CD4-positive, alpha-beta T cell treated with Interleukin-21 for 1 hour (primary cell): ENCODE measurements around the gene UGT2B7.
"Not testable (repeated sequence)": the region's sequence is repeated elsewhere in the genome, so short reads cannot be mapped to it uniquely, and the experiment has no call there.

Experiments
- DNase-seq: peaks from one replicate; pipeline ENCODE4 v3.0.0-alpha.2; 2020

The UGT2B7 gene

DNA sequence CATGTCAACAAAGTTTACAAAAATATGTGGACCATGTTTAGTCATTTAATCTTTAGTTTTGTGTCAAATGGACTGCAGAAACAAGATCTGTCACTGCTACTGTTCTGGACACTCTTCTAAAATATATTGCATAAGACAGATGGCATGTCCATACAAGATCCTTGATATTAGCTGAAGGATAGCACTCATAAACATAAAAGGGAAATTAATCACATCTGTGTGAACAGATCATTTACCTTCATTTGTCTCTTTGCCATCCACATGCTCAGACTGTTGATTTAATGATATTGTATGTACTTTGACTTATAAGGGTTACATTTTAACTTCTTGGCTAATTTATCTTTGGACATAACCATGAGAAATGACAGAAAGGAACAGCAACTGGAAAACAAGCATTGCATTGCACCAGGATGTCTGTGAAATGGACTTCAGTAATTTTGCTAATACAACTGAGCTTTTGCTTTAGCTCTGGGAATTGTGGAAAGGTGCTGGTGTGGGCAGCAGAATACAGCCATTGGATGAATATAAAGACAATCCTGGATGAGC, at the start of gene UGT2B7:
Gene UGT2B7 (plus strand): TSS at position 364 of the 546 bp plus-strand sequence. CDS start 47 bp downstream, at position 411.
- DNase-seq: no peak

DNA sequence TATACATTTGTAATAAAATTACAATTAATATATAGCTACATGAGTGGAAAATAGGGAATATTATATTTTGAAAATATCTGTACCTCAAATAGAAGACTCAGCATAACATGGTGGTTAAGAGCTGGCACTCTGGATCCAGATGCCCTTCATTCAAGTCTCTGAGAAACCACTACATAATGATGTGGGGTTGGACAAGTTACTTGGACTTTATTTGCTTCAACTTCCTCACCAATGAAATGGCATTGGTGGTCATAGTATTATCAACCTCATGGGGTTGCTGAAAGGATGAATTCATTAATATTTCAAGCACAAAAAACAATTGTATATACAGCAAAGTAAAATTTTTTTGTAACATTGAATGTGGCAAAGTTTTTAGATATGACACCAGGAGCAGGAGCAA, 46.4 kb upstream of the UGT2B7 start:
- DNase-seq: no peak

DNA sequence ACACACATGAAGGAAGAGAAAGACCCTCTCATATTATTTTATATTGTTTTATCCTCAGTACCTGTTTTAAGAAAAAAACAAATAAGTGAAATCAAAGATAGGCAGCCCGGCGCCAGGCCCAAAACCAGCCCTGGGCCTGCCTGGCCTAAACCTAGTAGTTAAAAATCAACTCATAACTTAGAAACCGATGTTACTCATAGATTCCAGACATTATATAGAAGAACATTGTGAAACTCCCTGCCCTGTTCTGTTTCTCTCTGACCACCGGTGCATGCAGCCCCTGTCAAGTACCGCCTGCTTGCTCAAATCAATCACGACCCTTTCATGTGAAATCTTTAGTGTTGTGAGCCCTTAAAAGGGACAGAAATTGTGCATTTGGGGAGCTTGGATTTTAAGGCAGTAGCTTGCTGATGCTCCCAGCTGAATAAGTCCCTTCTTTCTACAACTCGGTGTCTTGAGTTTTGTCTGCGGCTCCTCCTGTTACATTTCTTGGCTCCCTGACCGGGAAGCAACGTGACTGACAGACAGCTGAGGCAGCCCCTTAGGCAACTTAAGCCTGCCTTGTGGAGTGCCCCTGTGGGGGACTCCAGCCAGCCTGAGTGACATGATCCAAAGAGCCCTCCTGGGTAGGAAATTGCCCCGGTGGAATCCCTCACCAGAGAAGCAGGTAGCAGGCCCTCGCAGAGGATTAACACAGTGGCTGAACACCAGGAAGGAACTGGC, 45.3 kb upstream of the UGT2B7 start:
- DNase-seq: not testable (repeated sequence)

DNA sequence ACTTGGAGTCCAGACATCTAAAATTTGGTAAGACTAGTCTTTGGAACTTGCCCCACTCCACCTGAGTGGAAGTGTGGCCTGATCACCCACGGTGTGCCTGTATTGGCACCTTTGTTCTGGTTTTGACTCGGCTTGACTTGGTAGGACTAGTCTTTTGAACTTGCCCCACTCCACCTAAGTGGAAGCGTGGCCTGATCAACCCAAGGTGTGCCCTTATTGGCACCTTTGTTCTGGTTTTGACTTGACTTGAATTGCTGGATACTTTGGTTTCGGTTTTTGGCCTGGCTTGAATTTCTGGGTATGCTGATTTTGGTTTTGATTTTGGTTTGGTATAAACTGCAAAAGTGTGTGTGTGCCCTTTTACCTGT, 44.7 kb upstream of the UGT2B7 start:
- DNase-seq: no peak

DNA sequence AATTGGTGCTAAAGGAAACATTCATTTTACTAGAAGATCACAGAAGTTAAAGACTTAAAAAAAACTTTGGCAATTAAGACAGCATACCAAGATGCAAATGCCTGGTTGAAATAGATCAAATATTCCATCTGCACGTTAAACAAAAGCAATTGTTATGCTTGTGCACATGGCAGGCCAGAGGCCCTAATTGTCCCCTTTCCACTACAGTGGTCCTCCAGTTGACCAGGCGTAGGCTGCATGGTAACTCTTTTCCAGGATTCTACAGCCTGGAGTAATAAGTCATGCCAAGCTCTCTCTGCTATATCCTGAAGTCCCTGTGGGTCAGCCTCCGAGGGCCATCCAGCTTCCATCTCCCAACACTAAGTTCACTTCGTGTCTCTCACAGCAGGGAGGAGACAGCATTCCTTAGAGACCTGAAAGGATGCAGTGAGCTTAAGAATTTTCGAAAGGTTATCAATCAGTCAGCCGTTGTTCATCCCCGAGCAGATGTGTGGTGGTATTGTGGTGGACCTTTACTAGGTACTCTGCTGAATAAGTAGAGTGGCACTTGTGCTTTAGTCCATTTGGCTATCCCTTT, 42.9 kb upstream of the UGT2B7 start:
- DNase-seq: not testable (repeated sequence)

DNA sequence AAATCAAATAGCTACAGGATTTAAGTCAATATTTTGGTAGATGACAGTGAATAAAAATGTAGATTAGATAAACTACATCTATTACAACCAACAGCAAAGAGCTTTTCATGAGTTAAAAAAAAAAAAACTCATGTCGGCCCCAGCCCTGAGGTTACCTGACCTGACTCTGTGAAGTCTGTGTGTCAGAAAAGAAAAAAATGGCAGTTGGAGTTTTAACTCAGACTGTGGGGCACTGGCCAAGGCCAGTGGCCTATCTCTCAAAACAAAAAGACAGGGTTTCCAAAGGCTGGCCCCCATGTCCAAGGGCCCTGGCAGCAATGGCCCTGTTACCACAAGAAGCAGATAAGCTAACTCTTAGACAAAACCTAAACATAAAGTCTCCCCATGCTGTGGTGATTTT, 42.2 kb upstream of the UGT2B7 start:
- not testable (repeated sequence) for DNase-seq

DNA sequence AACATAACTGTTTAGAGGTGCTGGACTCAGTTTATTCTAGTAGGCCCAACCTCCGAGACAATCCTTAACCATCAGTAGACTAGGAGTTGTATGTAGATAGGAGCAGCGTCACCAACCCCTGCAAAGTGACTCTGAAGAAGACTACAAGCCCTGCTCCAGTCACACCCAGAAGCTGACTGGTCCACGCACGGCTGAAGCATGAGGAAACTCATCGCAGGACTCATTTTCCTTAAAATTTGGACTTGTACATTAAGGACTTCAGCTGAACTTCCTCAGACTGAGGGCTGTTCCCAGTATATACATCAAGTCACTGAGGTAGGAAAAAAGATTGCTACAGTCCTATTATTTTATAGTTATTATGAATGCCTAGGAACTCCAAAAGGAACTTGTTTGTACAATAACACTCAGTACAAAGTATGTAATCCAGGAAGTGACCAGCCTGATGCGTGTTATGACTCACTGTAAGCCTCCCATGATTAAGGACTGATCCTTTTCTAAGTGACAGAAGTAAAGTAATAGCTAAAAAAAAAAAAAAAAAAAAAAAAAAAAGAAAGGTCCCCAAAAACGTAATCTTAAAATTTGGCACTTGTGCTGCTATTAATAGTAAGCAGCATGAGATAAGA, 41.6 kb upstream of the UGT2B7 start:
- DNase-seq: no peak

DNA sequence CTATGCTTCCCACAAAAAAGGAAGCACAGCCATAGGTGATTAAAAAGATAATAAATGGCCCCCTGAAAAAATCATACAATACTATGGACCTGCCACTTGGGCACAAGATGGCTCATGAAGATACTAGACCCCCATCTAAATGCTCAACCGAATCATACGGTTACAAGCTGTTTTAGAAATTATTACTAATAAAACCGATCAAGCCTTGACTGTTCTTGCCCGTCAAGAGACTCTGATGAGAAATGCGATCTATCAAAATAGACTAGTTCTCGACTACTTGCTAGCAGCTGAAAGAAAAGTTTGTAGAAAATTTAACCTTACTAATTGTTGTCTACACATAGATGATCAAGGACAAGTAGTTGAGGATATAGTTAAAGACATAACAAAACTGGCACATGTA, 40.1 kb upstream of the UGT2B7 start:
- DNase-seq: no peak

DNA sequence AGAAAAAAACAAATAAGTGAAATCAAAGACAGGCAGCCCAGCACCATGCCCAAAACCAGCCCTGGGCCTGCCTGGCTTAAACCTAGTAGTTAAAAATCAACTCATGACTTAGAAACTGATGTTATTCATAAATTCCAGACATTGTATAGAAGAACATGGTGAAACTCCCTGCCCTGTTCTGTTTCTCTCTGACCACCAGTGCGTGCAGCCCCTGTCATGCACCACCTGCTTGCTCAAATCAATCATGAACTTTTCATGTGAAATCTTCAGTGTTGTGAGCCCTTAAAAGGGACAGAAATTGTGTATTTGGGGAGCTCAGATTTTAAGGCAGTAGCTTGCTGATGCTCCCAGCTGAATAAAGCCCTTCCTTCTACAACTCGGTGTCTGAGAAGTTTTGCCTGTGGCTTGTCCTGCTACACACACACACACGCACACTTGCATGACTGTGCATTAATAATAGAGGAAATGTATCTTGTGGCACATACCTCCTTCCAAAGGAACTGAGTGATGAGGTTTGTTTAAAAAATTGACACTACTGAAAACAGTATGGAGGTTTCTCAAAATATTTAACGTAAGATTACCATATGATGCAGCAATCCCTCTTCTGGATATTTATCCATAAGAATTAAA, 39.2 kb upstream of the UGT2B7 start:
- no peak for DNase-seq

DNA sequence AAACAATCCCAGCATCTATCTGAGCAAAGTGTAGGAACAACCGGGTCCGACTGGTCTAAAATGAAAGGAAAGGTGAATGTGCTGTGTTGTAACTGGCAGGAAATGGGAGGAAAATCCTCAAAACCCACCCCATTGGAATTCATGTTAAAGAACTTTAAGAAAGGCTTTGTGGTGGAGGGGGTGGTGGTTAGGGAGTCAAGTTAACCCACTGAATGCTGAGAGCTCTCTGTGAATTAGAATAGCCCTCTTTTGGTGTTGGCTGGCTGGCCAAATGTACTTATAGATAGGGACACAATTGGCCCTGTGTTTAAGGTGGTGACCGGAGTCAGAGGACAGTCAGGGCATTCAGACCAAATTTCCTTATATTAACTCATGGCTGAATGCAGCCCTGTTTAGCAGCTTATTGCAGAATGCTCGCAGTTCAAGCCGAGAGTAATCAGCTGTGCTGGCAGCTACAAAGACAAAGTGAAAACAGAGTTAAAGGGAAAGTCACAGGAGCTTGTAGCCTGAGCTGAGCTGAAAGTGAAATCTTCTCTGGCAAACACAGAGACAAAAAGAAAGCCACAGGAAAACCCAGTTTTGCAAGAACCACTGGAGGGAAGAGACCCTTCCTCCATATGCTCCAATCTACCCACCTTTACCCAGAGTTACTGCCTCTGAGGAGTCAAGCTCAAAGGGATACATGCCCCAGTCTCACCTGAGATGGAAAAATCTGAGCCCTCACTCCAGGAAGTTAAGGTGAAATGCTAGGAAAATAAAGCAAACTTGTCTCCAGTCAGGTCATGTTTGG, 38.5 kb upstream of the UGT2B7 start:
- no peak for DNase-seq

DNA sequence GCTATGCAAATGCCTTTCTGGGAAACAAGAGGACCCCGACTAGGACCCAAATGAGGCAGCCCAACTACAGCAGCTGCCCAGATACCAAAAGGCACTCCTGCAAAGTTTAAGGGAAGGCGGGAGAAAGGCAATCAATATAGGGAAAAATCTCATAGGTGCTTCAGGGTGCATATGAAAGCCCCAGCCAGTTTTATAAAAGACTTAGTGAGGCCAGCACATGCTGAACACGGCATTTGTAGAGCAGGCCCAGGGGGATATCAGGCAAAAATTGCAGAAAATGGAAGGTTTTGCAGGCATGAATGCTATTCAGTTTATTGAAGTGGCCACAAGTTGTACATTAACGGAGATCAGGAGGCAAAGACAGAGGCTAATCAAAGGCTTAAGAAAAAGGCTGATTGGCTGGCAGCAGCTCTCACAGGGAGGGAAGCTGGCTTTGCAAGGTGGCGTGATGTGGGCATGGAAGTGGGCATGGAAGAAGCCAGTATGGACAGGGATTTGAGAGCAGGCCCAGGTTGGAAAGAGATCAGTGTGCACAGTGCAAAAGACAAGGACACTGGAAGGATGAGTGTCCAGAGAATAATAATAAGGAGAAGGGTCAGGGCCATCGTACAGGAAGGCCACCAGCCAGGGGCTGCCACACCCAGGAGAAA, 37.7 kb upstream of the UGT2B7 start:
- DNase-seq: no peak

DNA sequence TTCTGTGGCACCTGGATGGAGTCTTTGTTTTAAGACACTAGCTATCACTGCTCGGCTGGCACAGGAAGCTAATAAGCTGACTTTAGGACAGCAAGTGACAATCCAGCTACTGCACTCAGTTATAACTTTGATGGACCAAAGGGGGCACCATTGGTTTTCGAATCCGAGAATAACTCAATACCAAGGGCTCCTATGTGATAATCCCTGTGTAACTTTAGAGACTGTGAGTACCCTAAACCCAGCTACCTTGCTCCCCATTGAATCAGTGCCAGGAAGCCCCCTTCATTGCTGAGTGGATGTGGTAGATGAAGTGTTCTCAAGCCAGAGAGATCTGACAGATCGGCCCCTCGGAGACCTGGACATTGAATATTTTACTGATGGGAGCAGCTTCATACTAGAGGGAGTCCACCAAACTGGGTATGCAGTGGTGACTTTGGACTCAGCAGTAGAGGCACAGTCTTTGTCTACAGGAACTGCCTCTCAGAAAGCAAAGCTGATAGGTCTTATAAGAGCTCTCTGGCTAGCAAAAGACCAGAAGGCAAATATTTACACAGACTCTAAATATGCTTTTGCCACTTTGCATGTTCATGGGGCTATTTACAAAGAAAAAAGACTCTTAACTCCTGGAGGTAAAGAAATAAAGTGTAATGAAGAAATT, 35.5 kb upstream of the UGT2B7 start:
- DNase-seq: no peak

DNA sequence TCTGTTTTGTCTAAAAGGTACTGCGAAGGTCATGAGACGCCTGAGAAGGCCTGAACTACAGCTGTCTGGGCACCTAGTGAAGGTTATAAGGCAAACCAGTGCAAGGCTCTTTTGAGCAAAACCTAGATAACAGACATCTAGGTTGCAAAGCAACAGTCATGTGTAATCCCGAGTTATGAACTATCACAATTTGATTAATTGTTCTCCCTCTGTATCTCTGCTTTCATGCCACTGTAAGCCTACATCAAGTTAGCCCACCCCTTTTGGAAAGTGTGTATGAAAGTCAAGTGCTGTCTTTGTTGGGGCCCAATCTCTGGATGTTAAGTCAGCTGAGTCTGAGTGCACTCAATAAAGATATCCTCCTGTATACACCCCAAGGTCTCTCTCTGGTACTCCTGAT, 31.9 kb upstream of the UGT2B7 start:
- DNase-seq: no peak

DNA sequence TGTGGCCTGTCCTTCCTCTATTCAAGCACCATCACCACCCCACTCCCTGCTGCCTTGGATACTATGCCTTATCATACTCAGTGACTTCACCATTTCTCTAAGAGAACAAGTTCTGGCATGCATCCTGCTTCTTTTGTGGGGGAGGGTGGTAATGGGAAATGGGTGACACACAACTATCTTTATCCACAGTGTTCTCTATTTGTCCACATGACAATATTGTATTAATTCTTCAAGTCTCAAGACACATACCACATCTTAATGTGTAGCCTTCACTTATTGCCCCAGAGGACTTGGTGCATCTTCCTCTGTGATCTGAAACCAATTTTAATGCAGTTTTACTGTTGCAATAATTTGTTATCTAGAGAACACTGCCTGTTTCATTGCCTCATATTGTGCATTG, 29.3 kb upstream of the UGT2B7 start:
- DNase-seq: no peak

DNA sequence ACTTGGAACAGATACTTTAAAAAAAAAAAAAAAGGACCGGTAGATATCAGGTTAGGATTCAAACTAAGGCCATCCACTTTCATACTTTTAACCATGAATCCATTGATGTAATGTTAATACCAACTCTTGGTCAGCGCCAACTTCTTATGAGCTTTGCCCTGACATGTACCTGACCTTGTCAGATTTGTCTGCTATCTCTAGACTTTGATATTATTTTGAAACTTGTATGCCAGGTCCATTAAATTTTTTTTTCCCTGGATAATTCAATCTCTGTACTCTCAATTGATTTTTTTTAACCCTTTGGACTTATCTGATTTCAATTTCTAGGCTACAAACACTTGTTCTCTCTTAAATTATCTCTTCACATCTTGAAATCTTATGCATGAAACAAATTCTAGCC, 27.2 kb upstream of the UGT2B7 start:
- no peak for DNase-seq

DNA sequence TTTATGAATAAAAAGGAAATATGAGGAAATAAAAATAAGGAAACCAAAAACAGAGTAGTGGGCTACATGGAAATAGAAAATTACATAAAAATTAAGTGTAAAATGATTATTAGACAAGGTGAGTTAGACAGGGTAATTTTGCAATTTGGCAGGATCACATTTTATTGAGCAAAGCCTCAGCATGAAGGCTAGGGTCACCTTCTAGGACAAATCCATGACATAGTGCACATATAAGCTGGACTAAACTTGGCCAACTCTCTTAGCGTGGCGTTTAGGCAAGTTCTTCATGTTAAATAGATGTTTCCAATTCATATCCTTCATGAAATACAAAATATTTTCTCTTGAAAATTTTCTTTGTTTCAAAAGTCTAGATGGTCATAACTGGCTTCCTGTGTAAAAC, 25.7 kb upstream of the UGT2B7 start:
- DNase-seq: no peak

DNA sequence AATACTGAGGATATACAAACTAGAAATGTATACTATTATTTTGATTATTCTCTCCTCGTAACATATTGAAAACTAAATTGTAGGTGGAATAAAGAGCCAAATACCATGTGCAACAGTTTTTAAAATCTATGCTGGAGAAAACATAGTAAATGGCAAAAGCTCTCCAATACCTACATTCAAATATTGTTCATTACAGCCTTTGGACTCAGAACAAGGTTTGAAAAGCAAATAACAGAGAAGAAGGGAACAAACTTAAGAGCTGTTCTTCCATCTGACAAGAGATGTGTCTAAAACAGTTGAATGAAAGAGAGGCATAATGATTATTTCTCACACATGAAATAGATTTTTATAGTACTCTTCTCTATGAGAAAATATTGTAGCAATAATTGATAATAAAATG, 25.0 kb upstream of the UGT2B7 start:
- no peak for DNase-seq

DNA sequence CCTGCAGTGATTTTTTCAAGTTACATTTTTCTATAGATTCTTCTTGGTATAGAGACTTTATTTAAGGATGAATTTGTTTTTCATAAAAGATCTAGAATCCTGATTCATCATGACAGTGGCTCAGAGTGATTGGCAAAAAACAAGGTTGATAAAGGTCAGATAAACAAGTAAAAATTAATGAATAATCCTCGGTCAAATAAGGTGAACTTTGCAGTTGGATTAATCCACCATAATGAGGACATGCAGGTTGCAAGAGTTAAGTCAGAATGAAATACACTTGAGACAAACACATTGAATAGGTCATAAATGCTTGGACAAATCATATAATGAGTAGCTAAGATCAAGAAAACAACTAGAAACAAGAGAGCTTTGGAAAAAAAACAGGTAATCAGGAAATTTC, 22.9 kb upstream of the UGT2B7 start:
- DNase-seq: no peak

DNA sequence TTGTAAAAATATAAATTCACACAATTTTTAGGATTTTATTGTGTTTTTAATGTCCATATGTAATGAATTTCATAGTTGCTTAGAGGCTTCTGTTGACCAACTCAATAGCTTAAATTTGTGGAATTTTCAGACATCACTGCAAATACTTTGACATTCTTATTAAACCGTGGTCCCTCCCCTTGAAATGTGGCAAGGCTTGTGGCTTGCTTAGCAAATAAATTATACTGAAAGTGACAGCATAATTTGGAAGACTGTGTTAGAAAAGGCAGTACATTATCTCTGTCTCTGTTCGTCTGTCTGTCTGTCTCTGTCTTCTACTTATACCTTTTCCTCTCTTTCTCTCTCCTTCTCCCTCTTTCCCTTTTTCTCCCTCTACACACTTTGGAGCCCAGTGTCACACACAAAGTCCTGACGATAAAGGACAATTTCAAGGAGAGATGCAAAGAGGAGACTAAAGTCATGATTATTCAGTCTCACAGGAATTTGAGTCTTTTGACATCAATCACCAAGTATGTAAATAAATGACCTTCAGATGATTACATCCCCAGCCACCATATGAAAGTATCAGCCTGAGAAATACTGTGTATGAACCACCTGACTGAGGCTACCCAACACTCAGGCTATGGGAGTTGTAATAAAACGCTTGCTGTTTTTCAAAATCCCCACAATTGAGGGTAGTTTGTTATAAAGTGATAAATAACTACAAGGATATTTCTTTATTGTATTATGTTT, 21.0 kb upstream of the UGT2B7 start:
- no peak for DNase-seq

DNA sequence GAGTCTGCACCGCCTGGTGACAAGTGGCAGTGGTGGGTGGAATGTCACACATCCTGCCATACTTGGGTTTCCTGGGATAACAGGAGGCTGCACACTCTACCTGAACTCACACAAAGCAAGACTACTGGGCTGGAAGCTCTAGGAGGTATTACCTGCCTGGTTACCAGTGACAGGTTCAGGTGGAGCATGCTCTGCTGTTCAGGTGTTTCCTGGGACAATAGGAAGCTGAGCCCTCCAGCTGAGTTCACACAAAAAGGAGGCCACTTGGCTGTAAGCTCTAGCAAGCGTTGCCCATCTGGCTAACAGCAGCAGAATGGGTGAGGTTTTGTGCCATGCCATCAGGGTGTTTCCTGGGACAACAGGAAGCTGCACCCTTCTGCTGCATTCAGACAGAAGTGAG, 17.4 kb upstream of the UGT2B7 start:
- DNase-seq: no peak

DNA sequence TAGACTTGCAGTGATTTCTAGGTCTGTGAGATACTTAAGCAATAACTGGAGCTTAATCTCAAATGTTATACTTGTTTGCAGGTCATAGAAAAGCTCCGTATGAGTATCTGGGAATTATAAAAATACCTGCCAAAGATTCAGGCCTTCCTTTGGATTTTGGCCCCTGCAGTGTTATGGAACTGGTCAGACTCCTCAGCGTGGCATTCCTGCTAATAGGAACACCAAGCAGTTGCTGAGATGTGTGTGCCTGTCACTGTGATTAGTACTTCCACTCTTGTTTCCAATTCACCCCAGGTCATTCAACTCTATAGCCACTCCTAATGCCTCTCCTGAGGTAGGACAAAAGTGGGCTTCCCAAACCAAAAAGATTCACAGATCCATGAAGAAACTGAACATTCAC, 7.8 kb upstream of the UGT2B7 start:
- DNase-seq: no peak
